SU-DHL-6 (cell line): ENCODE results near the gene DPP9.

Source experiments
- H2AFZ ChIP-seq: fragments of 200-600 bp; sonication (generic); 2 replicates; pipeline ENCODE4 v1.6.1; 2014; ENCODE audit warnings: low read depth, mild to moderate bottlenecking, moderate library complexity, mixed read lengths, antibody characterized with exemption, low read length; ENCODE audit not compliant: severe bottlenecking
- H3F3A ChIP-seq: fragments of 200-600 bp; shearing (Covaris generic); 2 replicates; pipeline ENCODE4 v1.6.0; 2016; ENCODE audit warnings: antibody characterized with exemption, mild to moderate bottlenecking; ENCODE audit not compliant: insufficient read depth
- H3K27ac ChIP-seq: fragments of 200-600 bp; sonication (generic); 2 replicates; pipeline ENCODE4 v1.5.1; 2016; ENCODE audit warnings: low read depth, mild to moderate bottlenecking, low read length, moderate library complexity, mixed read lengths
- H3K27me3 ChIP-seq: fragments of 200-600 bp; sonication (generic), shearing (Covaris generic); 2 replicates; pipeline ENCODE4 v1.6.0; 2014; ENCODE audit warnings: mild to moderate bottlenecking, low read length
- H3K36me3 ChIP-seq: fragments of 200-600 bp; sonication (generic); 2 replicates; pipeline ENCODE4 v1.6.1; 2014; ENCODE audit warnings: mild to moderate bottlenecking, low read length, mixed read lengths
- H3K4me2 ChIP-seq: fragments of 300-600, 200-600 bp; shearing (Covaris generic), sonication (generic); 2 replicates; pipeline ENCODE4 v1.6.0; 2014; ENCODE audit warnings: low read length, low read depth, mild to moderate bottlenecking; ENCODE audit not compliant: poor library complexity, severe bottlenecking
- H3K4me3 ChIP-seq: fragments of 200-600 bp; sonication (generic); 2 replicates; pipeline ENCODE4 v1.5.1; 2014; ENCODE audit warnings: antibody characterized with exemption, low read length, mild to moderate bottlenecking, mixed read lengths; ENCODE audit not compliant: insufficient read depth, poor library complexity, severe bottlenecking
- H3K79me2 ChIP-seq: fragments of 200-600 bp; sonication (generic); 2 replicates; pipeline ENCODE4 v1.6.1; 2014; ENCODE audit warnings: mild to moderate bottlenecking, low read length, moderate library complexity; ENCODE audit not compliant: insufficient read depth
- H3K9ac ChIP-seq: fragments of 200-600 bp; sonication (generic); 2 replicates; pipeline ENCODE4 v1.7.0; 2014; ENCODE audit warnings: mild to moderate bottlenecking, low read length
- H3K9me2 ChIP-seq: fragments of 200-600 bp; sonication (generic); replicated peaks from 2 replicates; pipeline ENCODE4 v1.6.1; 2014; ENCODE audit warnings: low read length; ENCODE audit not compliant: insufficient read depth
- H3K9me3 ChIP-seq: fragments of 200-600 bp; sonication (generic); 2 replicates; pipeline ENCODE4 v1.6.1; 2014; ENCODE audit warnings: low read length, mixed read lengths; ENCODE audit not compliant: insufficient read depth
- H4K20me1 ChIP-seq: fragments of 200-600 bp; sonication (generic); 2 replicates; pipeline ENCODE4 v1.6.1; 2014; ENCODE audit warnings: low read depth, mild to moderate bottlenecking, antibody characterized with exemption, low read length, moderate library complexity, mixed read lengths
- CTCF ChIP-seq: fragments of 200-600 bp; sonication (generic); IDR thresholded peaks from one replicate; pipeline ENCODE4 v1.5.1; 2017; ENCODE audit warnings: antibody characterized with exemption, mild to moderate bottlenecking, low read length, moderate library complexity; ENCODE audit not compliant: insufficient read depth, poor library complexity, severe bottlenecking
- EZH2phosphoT487 ChIP-seq: fragments of 200-600 bp; sonication (generic), shearing (Covaris generic); conservative IDR thresholded peaks from 2 replicates; pipeline ENCODE4 v1.6.1; 2018; ENCODE audit warnings: mild to moderate bottlenecking, antibody characterized with exemption, low read length, moderate library complexity, mixed read lengths

DPP9 gene

GRCh38 chr19:4695224-4695731 lies 28.4 kb downstream of the DPP9 start:
- no peaks in the 10 kb centered on the region for H3K9me3 ChIP-seq
- H3K36me3 ChIP-seq: no peaks in the 10 kb centered on the region
- H3K27me3 ChIP-seq: no peaks in the 10 kb centered on the region
- H3K27ac ChIP-seq: no peak overlapping the region
- no peak overlapping the region for H3K9ac ChIP-seq
- TF ChIP-seq EZH2phosphoT487 (no peak), CTCF (no peak)
- no peaks in the 10 kb centered on the region for H3F3A ChIP-seq
- no peak overlapping the region for H3K4me3 ChIP-seq
- no peak overlapping the region for H2AFZ ChIP-seq
- no peaks in the 10 kb centered on the region for H3K79me2 ChIP-seq
- no peaks in the 10 kb centered on the region for H3K9me2 ChIP-seq
- H4K20me1 ChIP-seq: no peaks in the 10 kb centered on the region
- no peak overlapping the region for H3K4me2 ChIP-seq

- H3F3A ChIP-seq: no peaks in the 10 kb centered on the region
- H3K27me3 ChIP-seq: no peaks in the 10 kb centered on the region
- no peaks in the 10 kb centered on the region for H4K20me1 ChIP-seq
- no peaks in the 10 kb centered on the region for H3K9me2 ChIP-seq
- TF ChIP-seq EZH2phosphoT487 (no peak), CTCF (no peak)
- no peak overlapping the region for H3K4me3 ChIP-seq
- no peaks in the 10 kb centered on the region for H3K36me3 ChIP-seq
- no peak overlapping the region for H3K9ac ChIP-seq
- H3K79me2 ChIP-seq: no peaks in the 10 kb centered on the region
- no peaks in the 10 kb centered on the region for H3K9me3 ChIP-seq
- no peak overlapping the region for H2AFZ ChIP-seq
- H3K27ac ChIP-seq: no peak overlapping the region
- no peak overlapping the region for H3K4me2 ChIP-seq
These were observed 29.2 kb downstream of the DPP9 start for GRCh38 chr19:4694211-4694987.

GRCh38 chr19:4693471-4694121 lies 30.0 kb downstream of the DPP9 start:
- H3K27ac ChIP-seq: no peak overlapping the region
- no peak overlapping the region for H2AFZ ChIP-seq
- no peaks in the 10 kb centered on the region for H3K9me3 ChIP-seq
- H3K79me2 ChIP-seq: no peaks in the 10 kb centered on the region
- no peak overlapping the region for H3K9ac ChIP-seq
- no peaks in the 10 kb centered on the region for H3F3A ChIP-seq
- no peaks in the 10 kb centered on the region for H3K27me3 ChIP-seq
- H4K20me1 ChIP-seq: no peaks in the 10 kb centered on the region
- no peak for TF ChIP-seq CTCF
- TF ChIP-seq EZH2phosphoT487: no peak
- no peaks in the 10 kb centered on the region for H3K36me3 ChIP-seq
- no peak overlapping the region for H3K4me2 ChIP-seq
- no peaks in the 10 kb centered on the region for H3K9me2 ChIP-seq
- H3K4me3 ChIP-seq: no peak overlapping the region
